ENCODE measurements around the gene PTPRT. TPM values are rescaled to one million over a fixed set of nuclear protein-coding genes. Genes with fewer than 3 reads are reported as not detected.

The PTPRT gene
- total RNA-seq, 1 experiment from 2014 or later: not detected

DNA sequence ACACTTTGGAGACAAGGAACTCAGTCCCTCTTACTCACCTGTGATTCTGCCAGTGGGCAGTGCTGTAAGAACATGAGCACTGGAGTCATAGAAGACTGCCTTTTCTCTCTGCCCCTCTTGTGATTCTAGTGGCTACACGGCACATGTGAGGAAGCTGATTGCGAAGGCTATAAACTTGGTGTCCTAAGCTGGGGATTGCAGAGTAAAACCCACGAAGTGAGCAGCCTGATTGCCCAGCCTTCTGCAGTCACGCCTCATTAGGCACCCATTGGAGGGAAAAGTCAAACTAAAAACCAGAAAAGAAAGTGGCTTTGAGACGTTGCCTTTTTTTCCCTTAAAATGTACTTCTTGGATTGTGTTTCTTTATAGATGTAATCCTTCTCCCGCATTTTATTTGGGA is 823.1 kb downstream of the PTPRT start:
- H3K4me1 Mint-ChIP-seq (ENCODE audit: low read depth, unreplicated experiment): no peaks in the 10 kb centered on the region
- TF ChIP-seq CTCF (IDR thresholded peaks at IDR 0.05; ENCODE audit: unreplicated experiment): no peak
- intact Hi-C loops (cut with micrococcal nuclease; ENCODE audit: unreplicated experiment): no loop called here
- DNase-seq: no peak
- no peaks in the 10 kb centered on the region for H3K36me3 Mint-ChIP-seq (ENCODE audit: insufficient read depth, unreplicated experiment)
- no TSS peak for BruUV-seq (replicated peaks)
- no peaks in the 10 kb centered on the region for H3K9me3 Mint-ChIP-seq (ENCODE audit: low read depth, unreplicated experiment)
- H3K27ac Mint-ChIP-seq (ENCODE audit: unreplicated experiment): no peak overlapping the region
- no peak overlapping the region for H3K4me3 Mint-ChIP-seq (ENCODE audit: low read depth, unreplicated experiment)
- H3K27me3 Mint-ChIP-seq (ENCODE audit: unreplicated experiment): peaks cover 58% of the 10 kb centered on the region
- CTCF ChIA-PET: no interaction called here

GRCh38 chr20:42364446-42364845 is 825.3 kb downstream of the PTPRT start:
- peaks cover 38% of the 10 kb centered on the region for H3K27me3 Mint-ChIP-seq (ENCODE audit: unreplicated experiment)
- no peak overlapping the region for H3K4me3 Mint-ChIP-seq (ENCODE audit: low read depth, unreplicated experiment)
- DNase-seq: no peak
- H3K9me3 Mint-ChIP-seq (ENCODE audit: low read depth, unreplicated experiment): no peaks in the 10 kb centered on the region
- H3K36me3 Mint-ChIP-seq (ENCODE audit: insufficient read depth, unreplicated experiment): no peaks in the 10 kb centered on the region
- no TSS peak for BruUV-seq (replicated peaks)
- no peak overlapping the region for H3K27ac Mint-ChIP-seq (ENCODE audit: unreplicated experiment)
- CTCF ChIA-PET: no interaction called here
- no peaks in the 10 kb centered on the region for H3K4me1 Mint-ChIP-seq (ENCODE audit: low read depth, unreplicated experiment)
- intact Hi-C loops (cut with micrococcal nuclease; ENCODE audit: unreplicated experiment): no loop called here
- TF ChIP-seq CTCF (IDR thresholded peaks at IDR 0.05; ENCODE audit: unreplicated experiment): no peak

GRCh38 chr20:42361402-42361970 is 828.2 kb downstream of the PTPRT start:
- DNase-seq: no peak
- intact Hi-C loops (cut with micrococcal nuclease; ENCODE audit: unreplicated experiment): no loop called here
- H3K9me3 Mint-ChIP-seq (ENCODE audit: low read depth, unreplicated experiment): peaks cover 2% of the 10 kb centered on the region
- no TSS peak for BruUV-seq (replicated peaks)
- H3K27me3 Mint-ChIP-seq (ENCODE audit: unreplicated experiment): peaks cover 36% of the 10 kb centered on the region
- CTCF ChIA-PET: no interaction called here
- no peak overlapping the region for H3K27ac Mint-ChIP-seq (ENCODE audit: unreplicated experiment)
- H3K4me1 Mint-ChIP-seq (ENCODE audit: low read depth, unreplicated experiment): no peaks in the 10 kb centered on the region
- no peak for TF ChIP-seq CTCF (IDR thresholded peaks at IDR 0.05; ENCODE audit: unreplicated experiment)
- no peak overlapping the region for H3K4me3 Mint-ChIP-seq (ENCODE audit: low read depth, unreplicated experiment)
- no peaks in the 10 kb centered on the region for H3K36me3 Mint-ChIP-seq (ENCODE audit: insufficient read depth, unreplicated experiment)

- Mint-ChIP-seq H3K36me3 (ENCODE audit: insufficient read depth, unreplicated experiment) (no peaks in the 10 kb centered on the region), H3K9me3 (ENCODE audit: low read depth, unreplicated experiment) (peaks cover 2% of the 10 kb centered on the region), H3K4me1 (ENCODE audit: low read depth, unreplicated experiment) (no peaks in the 10 kb centered on the region), H3K4me3 (ENCODE audit: low read depth, unreplicated experiment) (no peak overlapping the region), H3K27me3 (ENCODE audit: unreplicated experiment) (peaks cover 37% of the 10 kb centered on the region), H3K27ac (ENCODE audit: unreplicated experiment) (no peak overlapping the region)
- no peak for DNase-seq
- no TSS peak for BruUV-seq (replicated peaks)
- intact Hi-C loops (cut with micrococcal nuclease; ENCODE audit: unreplicated experiment): no loop called here
- no peak for TF ChIP-seq CTCF (IDR thresholded peaks at IDR 0.05; ENCODE audit: unreplicated experiment)
- CTCF ChIA-PET: interaction anchor here (0.5 kb wide), 1 partner anchor 650 kb away, joined by 3 read pairs; no protein-coding TSS in a partner anchor
Measured at GRCh38 chr20:42360621-42361020, 829.1 kb downstream of the PTPRT start.
